IMR-90 (cell line): ENCODE data around the gene GRN.

Source experiments
- POLR2A ChIP-seq: IDR thresholded peaks from 2 replicates; pipeline ENCODE4 v1.6.1; 2012; ENCODE audit warnings: mild to moderate bottlenecking, low read depth, low read length
- TF ChIP-seq, protein P1 (sequence below): conservative IDR thresholded peaks from 2 replicates; pipeline ENCODE4 v1.5.1; 2012; ENCODE audit warnings: mild to moderate bottlenecking, low read depth, low read length, improper control_type of control experiment

GRCh38 chr17:44386182-44386525, 41.1 kb downstream of the GRN start:
- TF ChIP-seq, protein P1, sequence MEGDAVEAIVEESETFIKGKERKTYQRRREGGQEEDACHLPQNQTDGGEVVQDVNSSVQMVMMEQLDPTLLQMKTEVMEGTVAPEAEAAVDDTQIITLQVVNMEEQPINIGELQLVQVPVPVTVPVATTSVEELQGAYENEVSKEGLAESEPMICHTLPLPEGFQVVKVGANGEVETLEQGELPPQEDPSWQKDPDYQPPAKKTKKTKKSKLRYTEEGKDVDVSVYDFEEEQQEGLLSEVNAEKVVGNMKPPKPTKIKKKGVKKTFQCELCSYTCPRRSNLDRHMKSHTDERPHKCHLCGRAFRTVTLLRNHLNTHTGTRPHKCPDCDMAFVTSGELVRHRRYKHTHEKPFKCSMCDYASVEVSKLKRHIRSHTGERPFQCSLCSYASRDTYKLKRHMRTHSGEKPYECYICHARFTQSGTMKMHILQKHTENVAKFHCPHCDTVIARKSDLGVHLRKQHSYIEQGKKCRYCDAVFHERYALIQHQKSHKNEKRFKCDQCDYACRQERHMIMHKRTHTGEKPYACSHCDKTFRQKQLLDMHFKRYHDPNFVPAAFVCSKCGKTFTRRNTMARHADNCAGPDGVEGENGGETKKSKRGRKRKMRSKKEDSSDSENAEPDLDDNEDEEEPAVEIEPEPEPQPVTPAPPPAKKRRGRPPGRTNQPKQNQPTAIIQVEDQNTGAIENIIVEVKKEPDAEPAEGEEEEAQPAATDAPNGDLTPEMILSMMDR = no peak
- TF ChIP-seq POLR2A = no peak
